IMR-90 (cell line): ENCODE results near the gene TMEM205. TPM values are rescaled to one million over a fixed set of nuclear protein-coding genes. Genes with fewer than 3 reads are reported as not detected.
A peak's percentile ranks its signal among the peaks of the same experiment; 100 is the strongest.

Source experiments
- ATAC-seq: fragments of 200-7000 bp; cut with Tn5 transposase; 2 replicates; pipeline ENCODE4 v1.9.1; 2020; ENCODE audit warnings: low read depth, mild to moderate bottlenecking, moderate library complexity
- BruUV-seq: library from RNA; stranded (reverse); fragments of 400-500 nt; replicated peaks from 2 replicates; lab custom pipeline; 2021; lab: Mats Ljungman, UMichigan
- CTCF ChIA-PET: fragments of 300-600 bp; formaldehyde crosslinking; extraction: SDS; loops from one replicate; lab custom pipeline; 2021; ENCODE audit warnings: antibody characterized with exemption; lab: Yijun Ruan, JAX
- POLR2A ChIA-PET: fragments of 300-600 bp; sonication (Branson Sonifier 250); formaldehyde crosslinking; loops from one replicate; lab custom pipeline; 2022; ENCODE audit warnings: antibody characterized with exemption; ENCODE audit not compliant: unreplicated experiment; lab: Charles Lee
- DNase-seq: peaks from one replicate; pipeline ENCODE4 v3.0.0; 2013
- H2AFZ ChIP-seq: replicated peaks from 2 replicates; pipeline ENCODE3; 2013; ENCODE audit warnings: low read length, mild to moderate bottlenecking; ENCODE audit not compliant: poor library complexity
- H2AK5ac ChIP-seq: 2 replicates; pipeline ENCODE4 v1.6.1; 2013; ENCODE audit warnings: low read depth, low read length, inconsistent platforms
- H2AK9ac ChIP-seq: replicated peaks from 2 replicates; pipeline ENCODE3; 2013; ENCODE audit warnings: mild to moderate bottlenecking, low read depth, low read length, moderate library complexity; ENCODE audit not compliant: poor library complexity
- H2BK120ac ChIP-seq: 2 replicates; pipeline ENCODE4 v1.6.1; 2013; ENCODE audit warnings: low read depth, low read length, inconsistent platforms
- H2BK15ac ChIP-seq: 3 replicates; pipeline ENCODE4 v1.6.1; 2013; ENCODE audit warnings: low read depth, low read length, inconsistent platforms
- H2BK20ac ChIP-seq: 2 replicates; pipeline ENCODE4 v1.6.1; 2013; ENCODE audit warnings: low read depth, mild to moderate bottlenecking, inconsistent platforms, low read length, moderate library complexity
- H2BK5ac ChIP-seq: 2 replicates; pipeline ENCODE4 v1.6.1; 2013; ENCODE audit warnings: mild to moderate bottlenecking, low read depth, low read length, inconsistent platforms; ENCODE audit not compliant: poor library complexity, severe bottlenecking
- H3K14ac ChIP-seq: replicated peaks from 2 replicates; pipeline ENCODE4 v1.6.1; 2013; ENCODE audit warnings: low read depth, low read length, inconsistent platforms
- H3K18ac ChIP-seq: 2 replicates; pipeline ENCODE4 v1.6.1; 2013; ENCODE audit warnings: low read depth, low read length, control low read depth
- H3K23ac ChIP-seq: 2 replicates; pipeline ENCODE4 v1.6.1; 2013; ENCODE audit warnings: low read depth, low read length, inconsistent platforms
- H3K27ac ChIP-seq: 2 replicates; pipeline ENCODE4 v1.5.1; 2013; ENCODE audit warnings: mild to moderate bottlenecking, control low read depth, low read length; ENCODE audit not compliant: insufficient read depth
- H3K27me3 ChIP-seq: 2 replicates; pipeline ENCODE4 v1.6.1; 2013; ENCODE audit warnings: low read length; ENCODE audit not compliant: control insufficient read depth, insufficient read depth
- H3K36me3 ChIP-seq: 2 replicates; pipeline ENCODE4 v1.6.1; 2013; ENCODE audit warnings: low read length, mixed read lengths; ENCODE audit not compliant: control insufficient read depth, insufficient read depth
- H3K4ac ChIP-seq: 2 replicates; pipeline ENCODE4 v1.6.1; 2013; ENCODE audit warnings: low read depth, low read length, inconsistent platforms
- H3K4me1 ChIP-seq: 2 replicates; pipeline ENCODE4 v1.6.1; 2013; ENCODE audit warnings: low read length, mixed read lengths; ENCODE audit not compliant: control insufficient read depth, insufficient read depth
- H3K4me2 ChIP-seq: 2 replicates; pipeline ENCODE4 v1.6.1; 2013; ENCODE audit warnings: low read depth, mild to moderate bottlenecking, control low read depth, low read length, moderate library complexity
- H3K4me3 ChIP-seq: 2 replicates; pipeline ENCODE4 v1.5.1; 2013; ENCODE audit warnings: low read depth, mild to moderate bottlenecking, control low read depth, low read length, moderate library complexity; ENCODE audit not compliant: insufficient read depth
- H3K56ac ChIP-seq: 2 replicates; pipeline ENCODE4 v1.6.1; 2013; ENCODE audit warnings: low read length, inconsistent platforms; ENCODE audit not compliant: insufficient read depth; ENCODE audit errors: extremely low read depth
- H3K79me1 ChIP-seq, 2 experiments: 2 replicates each; pipeline ENCODE4 v1.6.1; 2013; ENCODE audit warnings: low read length in 2 of 2, inconsistent platforms in 1 of 2, low read depth in 1 of 2
- H3K9ac ChIP-seq: 2 replicates; pipeline ENCODE4 v1.6.1; 2013; ENCODE audit warnings: low read depth, low read length, control low read depth
- H3K9me1 ChIP-seq: 2 replicates; pipeline ENCODE4 v1.6.1; 2013; ENCODE audit warnings: low read length, inconsistent platforms; ENCODE audit not compliant: insufficient read depth
- H3K9me3 ChIP-seq: 2 replicates; pipeline ENCODE4 v1.6.1; 2013; ENCODE audit warnings: low read length; ENCODE audit not compliant: control insufficient read depth, insufficient read depth
- H4K20me1 ChIP-seq: 2 replicates; pipeline ENCODE4 v1.6.1; 2013; ENCODE audit warnings: low read length, inconsistent platforms; ENCODE audit not compliant: insufficient read depth
- H4K5ac ChIP-seq: 2 replicates; pipeline ENCODE4 v1.6.1; 2013; ENCODE audit warnings: mild to moderate bottlenecking, low read depth, low read length, control low read depth
- H4K8ac ChIP-seq, 2 experiments: 2 replicates each; pipeline ENCODE4 v1.6.1; 2013; ENCODE audit warnings: low read depth in 2 of 2, low read length in 2 of 2, control low read depth in 1 of 2, inconsistent platforms in 1 of 2
- H4K91ac ChIP-seq: 2 replicates; pipeline ENCODE4 v1.6.1; 2013; ENCODE audit warnings: low read depth, low read length, inconsistent platforms; ENCODE audit not compliant: insufficient read depth
- BHLHE40 ChIP-seq: fragments of 150-350 bp; IDR thresholded peaks from 2 replicates; pipeline ENCODE4 v1.6.1; 2016; ENCODE audit warnings: mild to moderate bottlenecking, low read depth, low read length
- CEBPB ChIP-seq: IDR thresholded peaks from 2 replicates; pipeline ENCODE4 v1.6.1; 2012; ENCODE audit warnings: low read depth, low read length, improper control_type of control experiment
- CHD1 ChIP-seq: IDR thresholded peaks from 2 replicates; pipeline ENCODE4 v1.6.1; 2012; ENCODE audit warnings: low read depth, low read length, improper control_type of control experiment
- CTCF ChIP-seq: conservative IDR thresholded peaks from 2 replicates; pipeline ENCODE4 v1.5.1; 2012; ENCODE audit warnings: mild to moderate bottlenecking, low read depth, low read length, improper control_type of control experiment
- ELK1 ChIP-seq: fragments of 150-350 bp; IDR thresholded peaks from 2 replicates; pipeline ENCODE4 v1.6.1; 2016; ENCODE audit warnings: low read depth, mild to moderate bottlenecking, low read length, moderate library complexity, borderline replicate concordance
- FOS ChIP-seq: fragments of 150-350 bp; IDR thresholded peaks from 2 replicates; pipeline ENCODE4 v1.6.1; 2016; ENCODE audit warnings: low read depth, low read length
- MAFK ChIP-seq: IDR thresholded peaks from 2 replicates; pipeline ENCODE4 v1.6.1; 2012; ENCODE audit warnings: low read depth, low read length, improper control_type of control experiment
- MAZ ChIP-seq: IDR thresholded peaks from 2 replicates; pipeline ENCODE4 v1.6.1; 2012; ENCODE audit warnings: low read depth, mild to moderate bottlenecking, low read length, improper control_type of control experiment, moderate library complexity, borderline replicate concordance
- MXI1 ChIP-seq: IDR thresholded peaks from 2 replicates; pipeline ENCODE4 v1.6.1; 2012; ENCODE audit warnings: low read depth, mild to moderate bottlenecking, low read length, moderate library complexity, borderline replicate concordance
- NFE2L2 ChIP-seq: fragments of 150-350 bp; IDR thresholded peaks from 2 replicates; pipeline ENCODE4 v1.6.1; 2016; ENCODE audit warnings: low read depth, mild to moderate bottlenecking, low read length
- POLR2A ChIP-seq: IDR thresholded peaks from 2 replicates; pipeline ENCODE4 v1.6.1; 2012; ENCODE audit warnings: mild to moderate bottlenecking, low read depth, low read length
- RAD21 ChIP-seq: IDR thresholded peaks from 2 replicates; pipeline ENCODE4 v1.6.1; 2012; ENCODE audit warnings: low read length, improper control_type of control experiment
- RCOR1 ChIP-seq: IDR thresholded peaks from 2 replicates; pipeline ENCODE4 v1.6.1; 2012; ENCODE audit warnings: mild to moderate bottlenecking, low read length, improper control_type of control experiment; ENCODE audit not compliant: insufficient replicate concordance
- RFX5 ChIP-seq: IDR thresholded peaks from 2 replicates; pipeline ENCODE4 v1.8.0; 2012; ENCODE audit warnings: low read depth, mild to moderate bottlenecking, low read length, moderate library complexity
- SMC3 ChIP-seq: fragments of 150-350 bp; IDR thresholded peaks from 2 replicates; pipeline ENCODE4 v1.6.1; 2016; ENCODE audit warnings: low read depth, mild to moderate bottlenecking, antibody characterized with exemption, low read length, moderate library complexity
- USF2 ChIP-seq: fragments of 150-350 bp; IDR thresholded peaks from 2 replicates; pipeline ENCODE4 v1.6.1; 2017; ENCODE audit warnings: mild to moderate bottlenecking, antibody characterized with exemption, low read length, low read depth
- WGBS, 2 experiments: methylation state at CpG; one replicate each; pipeline versions ENCODE4 v1.1.5 to v1.1.7; 2013; ENCODE audit warnings: missing lambda C conversion rate in 2 of 2; ENCODE audit not compliant: insufficient read length in 1 of 2; ENCODE audit errors: extremely low coverage in 2 of 2; 5-methylcytosine and 5-hydroxymethylcytosine counted together
- dilution Hi-C: fragments of 300-500 bp; cut with HindIII; formaldehyde crosslinking; loops from one replicate; pipeline ENCODE4 v1.14.3; 2018; ENCODE audit warnings: low sequenced_read_pairs; ENCODE audit not compliant: unreplicated experiment
- in situ Hi-C: fragments of 300-500 bp; cut with MboI; formaldehyde crosslinking; loops from 3 replicates; pipeline ENCODE4 v1.14.3; 2019; ENCODE audit warnings: low sequenced_read_pairs, inconsistent platforms, mixed read lengths
- intact Hi-C: fragments of 100-400 bp; cut with micrococcal nuclease; formaldehyde crosslinking; loops from 2 replicates; pipeline ENCODE4 v1.10.0; 2022
- polyA plus RNA-seq, 3 experiments: library from polyadenylated mRNA; depleted of rRNA; stranded (reverse); fragments of >200 nt; gene quantifications; 2 replicates each; pipeline ENCODE4 v1.2.3, GENCODE V29; 2012; ENCODE audit warnings: low replicate concordance in 1 of 3
- total RNA-seq: library from RNA; depleted of rRNA; stranded (reverse); fragments of >200 nt; gene quantifications from 2 replicates; pipeline ENCODE4 v1.2.3, GENCODE V29; 2012

The TMEM205 gene
- total and polyA plus RNA-seq, 2 of the 4 experiments (the other 2 are of a cell fraction): 110 to 136 TPM

GRCh38 chr19:11325544-11325943 lies 20.5 kb downstream of the TMEM205 start:
- H3K56ac ChIP-seq: no peak overlapping the region
- dilution Hi-C loops: no loop called here
- ChIA-PET POLR2A (no interaction called here), CTCF (no interaction called here)
- peaks cover 7% of the 10 kb centered on the region; the same call in 1 of the 2 replicates for H3K36me3 ChIP-seq
- no peak overlapping the region for H4K8ac ChIP-seq
- no peak overlapping the region for H3K14ac ChIP-seq
- no peak overlapping the region for H3K23ac ChIP-seq
- H3K27ac ChIP-seq: no peak overlapping the region
- H2AK5ac ChIP-seq: peak overlapping the region; percentile 61; the same call in 1 of the 2 replicates
- no peak for ATAC-seq
- no CpG with 5 or more reads among the region's 7 CpGs for whole genome bisulfite sequencing, 2 experiments
- no peak overlapping the region for H4K5ac ChIP-seq
- peaks cover 10% of the 10 kb centered on the region for H3K9me1 ChIP-seq
- H3K4me2 ChIP-seq: no peak overlapping the region
- no peaks in the 10 kb centered on the region for H4K20me1 ChIP-seq
- no peak overlapping the region for H2BK15ac ChIP-seq
- no TSS peak for BruUV-seq
- H3K4me3 ChIP-seq: no peak overlapping the region
- TF ChIP-seq SMC3: no peak
- no peak for TF ChIP-seq MXI1
- TF ChIP-seq BHLHE40: no peak
- TF ChIP-seq RAD21: no peak
- no peak for TF ChIP-seq ELK1
- no peak for TF ChIP-seq USF2
- no peak for TF ChIP-seq CEBPB
- no peak for TF ChIP-seq POLR2A
- TF ChIP-seq CTCF: no peak
- no peak for TF ChIP-seq NFE2L2
- no peak for TF ChIP-seq MAFK
- TF ChIP-seq CHD1: no peak
- no peak for TF ChIP-seq FOS
- TF ChIP-seq RFX5: no peak
- no peak for TF ChIP-seq MAZ
- TF ChIP-seq RCOR1: no peak
- H3K9ac ChIP-seq: no peak overlapping the region
- intact Hi-C loops: no loop called here
- no peak for DNase-seq
- no peak overlapping the region for H2BK20ac ChIP-seq
- H3K27me3 ChIP-seq: no peaks in the 10 kb centered on the region
- no peak overlapping the region for H2AK9ac ChIP-seq
- no peak overlapping the region for H2AFZ ChIP-seq
- H3K9me3 ChIP-seq: no peaks in the 10 kb centered on the region
- H3K4ac ChIP-seq: no peak overlapping the region
- H4K91ac ChIP-seq: no peak overlapping the region
- H3K18ac ChIP-seq: no peak overlapping the region
- peaks cover 12% of the 10 kb centered on the region for H3K4me1 ChIP-seq
- H3K79me1 ChIP-seq: no peaks in the 10 kb centered on the region
- in situ Hi-C loops: no loop called here
- H2BK120ac ChIP-seq: no peak overlapping the region
- H2BK5ac ChIP-seq: no peak overlapping the region
